Activated T-cell treated with anti-CD3 and anti-CD28 coated beads, Interleukin-2, amount 50 U/mL, for 24 hours (primary cell): ENCODE results near the gene DECR2.
"Not testable (repeated sequence)": the region's sequence is repeated elsewhere in the genome, so short reads cannot be mapped to it uniquely, and the experiment has no call there.

Source experiments
- DNase-seq: peaks from one replicate; pipeline ENCODE4 v3.0.0-alpha.2; 2020
- H3K27ac Mint-ChIP-seq: 2 replicates; pipeline ENCODE4 v1.8.0; 2020; ENCODE audit warnings: mild to moderate bottlenecking, mixed read lengths
- H3K27me3 Mint-ChIP-seq: 2 replicates; pipeline ENCODE4 v1.8.0; 2020; ENCODE audit warnings: mixed read lengths
- H3K36me3 Mint-ChIP-seq: 2 replicates; pipeline ENCODE4 v1.8.0; 2020; ENCODE audit warnings: low read depth, mixed read lengths
- H3K4me1 Mint-ChIP-seq: 2 replicates; pipeline ENCODE4 v1.8.0; 2020; ENCODE audit warnings: low read depth, mixed read lengths
- H3K4me3 Mint-ChIP-seq: 2 replicates; pipeline ENCODE4 v1.8.0; 2020; ENCODE audit warnings: mild to moderate bottlenecking, moderate library complexity, mixed read lengths
- H3K9me3 Mint-ChIP-seq: 2 replicates; pipeline ENCODE4 v1.8.0; 2020; ENCODE audit warnings: mixed read lengths

The DECR2 gene

DNA sequence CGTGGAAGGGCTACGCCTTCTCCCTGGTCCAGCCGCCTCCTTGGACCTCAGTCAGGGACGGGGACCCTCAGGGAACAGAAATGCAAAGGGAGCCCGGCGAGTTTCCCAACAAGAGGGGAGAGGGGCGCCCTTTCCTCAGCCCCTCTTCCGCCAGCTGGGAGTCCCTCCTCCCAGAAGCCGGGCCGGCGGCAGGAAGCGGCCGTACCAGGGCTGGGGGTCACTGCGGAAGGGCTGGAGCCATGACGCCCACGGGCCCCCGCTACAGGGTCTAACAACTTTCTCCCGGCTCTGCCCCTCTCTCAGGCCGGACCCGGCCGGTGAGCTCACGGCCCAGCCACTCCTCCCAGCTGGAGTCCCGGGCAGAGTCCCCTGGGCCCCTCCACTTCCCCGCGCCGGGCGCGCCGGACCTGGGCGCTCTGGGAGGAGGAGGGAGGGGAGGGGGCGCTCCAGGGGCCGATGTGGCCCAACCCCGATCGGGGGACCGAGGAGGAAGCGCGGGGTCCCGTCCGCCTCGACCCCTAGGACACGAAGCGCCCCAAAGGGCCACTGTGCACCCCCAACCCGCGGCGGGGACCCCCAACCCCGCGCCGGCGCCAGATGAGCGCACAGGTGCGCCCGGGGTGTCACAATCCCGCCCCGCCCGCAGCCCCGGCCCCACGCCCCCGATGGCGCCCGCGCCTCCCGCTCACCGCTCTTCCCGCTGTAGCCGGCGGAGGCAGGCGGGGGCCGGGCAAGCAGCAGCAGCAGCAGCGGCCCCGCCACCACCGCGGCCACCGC, 20.5 kb upstream of the DECR2 start:
- no peaks in the 10 kb centered on the region for H3K27me3 Mint-ChIP-seq
- H3K27ac Mint-ChIP-seq = peak overlapping the region; percentile 50
- H3K9me3 Mint-ChIP-seq = no peaks in the 10 kb centered on the region
- DNase-seq = no peak
- peaks cover 2% of the 10 kb centered on the region for H3K36me3 Mint-ChIP-seq
- peaks cover 27% of the 10 kb centered on the region for H3K4me1 Mint-ChIP-seq
- H3K4me3 Mint-ChIP-seq = peak overlapping the region; percentile 78

DNA sequence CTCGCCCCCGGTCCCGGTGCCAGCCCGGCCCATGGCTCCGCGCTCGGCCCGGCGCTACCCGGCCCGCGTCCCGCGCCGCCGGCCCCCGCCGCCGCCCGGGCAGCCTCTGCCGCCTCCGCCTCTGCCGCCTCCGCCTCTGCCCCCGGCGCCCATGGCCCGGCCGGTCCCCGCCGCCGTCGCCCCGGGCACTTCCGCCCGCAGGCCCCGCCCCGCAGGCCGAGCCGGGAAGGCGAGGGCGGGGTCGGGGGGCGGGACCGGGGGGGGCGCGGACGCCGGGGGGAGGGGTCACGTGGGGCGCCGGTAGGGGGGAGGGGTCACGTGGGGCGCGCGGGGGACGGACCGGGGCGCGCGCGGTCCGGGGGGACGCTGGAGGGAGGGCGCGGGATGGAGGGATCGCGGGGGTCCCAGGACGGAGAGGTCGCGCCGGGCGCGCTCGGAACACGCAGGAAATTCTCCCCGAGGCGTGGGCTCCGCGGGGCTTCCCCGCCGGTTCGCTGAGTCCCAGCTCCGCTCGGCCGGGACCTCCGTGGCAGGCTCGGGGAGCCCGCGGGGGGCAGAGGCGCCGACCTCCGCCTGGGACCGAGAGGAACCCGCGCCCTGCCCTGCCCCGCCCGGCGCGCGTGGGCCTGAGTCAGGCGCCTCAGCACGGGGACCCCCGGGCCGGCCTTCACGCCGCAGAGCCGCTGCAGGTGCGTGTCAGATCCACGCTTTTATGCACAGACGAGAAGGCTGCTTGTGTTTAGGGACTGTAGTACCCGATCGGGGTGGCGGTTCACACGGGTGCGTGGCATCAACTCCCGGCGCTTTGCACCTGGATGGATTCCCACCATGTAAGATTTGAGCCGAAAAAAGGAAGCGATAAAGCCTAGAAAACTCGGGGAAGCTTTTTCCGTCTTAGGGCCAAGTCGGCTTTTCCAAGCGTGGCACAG, 19.6 kb upstream of the DECR2 start, which contains the start of gene PGAP6:
Gene PGAP6 (minus strand): TSS at position 190 of the 929 bp plus-strand sequence. CDS start 157 bp downstream, at position 33.
- Mint-ChIP-seq H3K4me1 (peaks cover 27% of the 10 kb centered on the region), H3K9me3 (no peaks in the 10 kb centered on the region), H3K27me3 (no peaks in the 10 kb centered on the region), H3K4me3 (peak within 1 kb of the TSS; percentile 81), H3K36me3 (no peaks in the 10 kb centered on the region), H3K27ac (peak within 1 kb of the TSS; percentile 82)
- peak; percentile 77 for DNase-seq

GRCh38 chr16:383326-384051, 18.2 kb upstream of the DECR2 start:
- Mint-ChIP-seq H3K4me3 (peak overlapping the region; percentile 81), H3K4me1 (peaks cover 26% of the 10 kb centered on the region), H3K9me3 (no peaks in the 10 kb centered on the region), H3K27me3 (no peaks in the 10 kb centered on the region), H3K36me3 (no peaks in the 10 kb centered on the region), H3K27ac (peak overlapping the region; percentile 76)
- peak; percentile 65 for DNase-seq

DNA sequence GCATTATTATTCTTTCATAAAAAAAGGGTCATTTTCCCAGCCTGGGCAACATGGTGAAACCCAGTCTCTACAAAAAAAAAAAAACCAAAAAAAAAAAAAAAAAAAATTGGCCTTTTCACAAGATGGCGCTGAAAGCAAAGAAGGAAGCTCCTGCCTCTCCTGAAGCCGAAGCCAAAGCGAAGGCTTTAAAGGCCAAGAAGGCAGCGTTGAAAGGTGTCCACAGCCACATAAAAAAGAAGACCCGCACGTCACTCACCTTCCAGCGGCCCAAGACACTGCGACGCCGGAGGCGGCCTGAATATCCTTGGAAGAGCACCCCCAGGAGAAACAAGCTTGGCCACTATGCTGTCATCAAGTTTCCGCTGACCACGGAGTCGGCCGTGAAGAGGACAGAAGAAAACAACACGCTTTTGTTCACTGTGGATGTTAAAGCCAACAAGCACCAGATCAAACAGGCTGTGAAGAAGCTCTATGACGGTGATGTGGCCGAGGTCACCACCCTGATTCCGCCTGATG, 15.0 kb upstream of the DECR2 start:
- no peaks in the 10 kb centered on the region for H3K9me3 Mint-ChIP-seq
- no peaks in the 10 kb centered on the region for H3K36me3 Mint-ChIP-seq
- H3K4me1 Mint-ChIP-seq = peaks cover 17% of the 10 kb centered on the region
- H3K27me3 Mint-ChIP-seq = no peaks in the 10 kb centered on the region
- no peak overlapping the region for H3K27ac Mint-ChIP-seq
- no peak for DNase-seq
- H3K4me3 Mint-ChIP-seq = no peak overlapping the region

DNA sequence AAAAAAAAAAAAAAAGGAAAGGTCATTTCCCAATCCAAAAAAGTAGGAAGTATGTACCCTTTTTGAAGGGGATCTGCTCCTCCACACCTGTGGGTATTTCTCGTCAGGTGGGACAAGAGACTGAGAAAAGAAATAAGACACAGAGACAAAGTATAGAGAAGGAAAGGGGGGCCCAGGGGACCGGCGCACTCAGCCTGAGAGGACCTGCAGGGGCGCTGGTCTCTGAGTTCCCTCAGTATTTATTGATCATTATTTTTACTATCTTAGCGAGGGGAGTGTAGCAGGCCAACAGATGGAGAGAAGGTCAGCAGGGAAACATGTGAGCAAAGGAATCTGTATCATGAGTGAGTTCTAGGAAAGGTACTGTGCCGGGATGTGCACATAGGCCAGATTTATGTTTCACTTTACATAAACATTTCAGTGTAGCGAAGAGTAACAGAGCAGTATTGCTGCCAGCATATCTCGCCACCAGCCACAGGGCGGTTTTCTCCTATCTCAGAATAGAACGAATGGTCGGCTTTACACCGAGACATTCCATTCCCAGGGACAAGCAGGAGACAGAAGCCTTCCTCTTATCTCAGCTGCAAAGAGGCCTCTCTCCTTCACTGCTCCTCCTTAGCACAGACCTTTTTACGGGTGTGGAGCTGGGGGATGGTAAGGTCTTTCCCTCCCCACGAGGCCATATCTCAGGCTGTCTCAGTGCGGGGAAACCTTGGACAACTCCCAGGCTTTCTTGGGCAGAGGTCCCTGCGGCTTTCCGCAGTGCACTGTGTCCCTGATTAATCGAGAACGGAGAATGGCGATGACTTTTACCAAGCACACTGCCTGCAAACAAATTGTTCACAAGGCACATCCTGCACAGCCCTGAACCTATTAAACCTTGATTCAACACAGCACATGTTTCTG, 13.7 kb upstream of the DECR2 start:
- not testable (repeated sequence) for H3K9me3 Mint-ChIP-seq, DNase-seq, H3K4me3 Mint-ChIP-seq, H3K36me3 Mint-ChIP-seq, H3K27me3 Mint-ChIP-seq, H3K27ac Mint-ChIP-seq
- peaks cover 24% of the 10 kb centered on the region for H3K4me1 Mint-ChIP-seq

GRCh38 chr16:389352-389751, 12.3 kb upstream of the DECR2 start:
- no peak for DNase-seq
- no peaks in the 10 kb centered on the region for H3K36me3 Mint-ChIP-seq
- no peak overlapping the region for H3K27ac Mint-ChIP-seq
- H3K9me3 Mint-ChIP-seq = no peaks in the 10 kb centered on the region
- H3K4me1 Mint-ChIP-seq = peaks cover 17% of the 10 kb centered on the region
- H3K27me3 Mint-ChIP-seq = no peaks in the 10 kb centered on the region
- no peak overlapping the region for H3K4me3 Mint-ChIP-seq

- Mint-ChIP-seq H3K4me3 (peak overlapping the region; percentile 29), H3K9me3 (no peaks in the 10 kb centered on the region), H3K27ac (peak overlapping the region; percentile 91), H3K27me3 (peaks cover 10% of the 10 kb centered on the region), H3K36me3 (no peaks in the 10 kb centered on the region), H3K4me1 (peaks cover 26% of the 10 kb centered on the region)
- DNase-seq = peak; percentile 89
Observed at GRCh38 chr16:391885-392335, 9.8 kb upstream of the DECR2 start.

DNA sequence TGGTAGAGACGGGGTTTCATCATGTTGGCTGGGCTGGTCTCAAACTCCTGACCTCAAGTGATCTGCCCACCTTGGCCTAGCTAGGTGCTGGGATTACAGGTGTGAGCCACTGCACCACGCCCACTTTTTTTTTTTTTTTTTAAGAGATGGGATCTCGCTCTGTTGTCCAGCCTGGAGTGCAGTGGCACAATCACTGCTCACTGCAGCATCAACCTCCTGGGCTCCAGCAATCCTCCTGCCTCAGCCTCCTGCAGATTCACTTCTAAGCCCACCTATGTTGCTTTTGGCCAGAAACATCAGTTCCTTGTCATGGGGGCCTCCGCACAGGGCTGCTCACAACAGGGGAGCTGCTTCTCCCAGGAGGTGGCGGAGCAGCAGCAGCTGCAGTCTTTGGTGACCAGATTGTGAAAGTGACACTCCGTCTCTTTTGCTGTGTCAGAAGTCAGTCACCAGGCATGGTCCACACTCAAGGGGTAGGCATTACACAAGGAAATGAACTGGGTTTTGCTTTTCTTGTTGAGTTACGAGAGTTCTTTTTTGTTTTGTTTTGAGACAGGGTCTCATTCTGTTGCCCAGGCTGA, 9.1 kb upstream of the DECR2 start:
- Mint-ChIP-seq H3K4me3 (peak overlapping the region; percentile 29), H3K27me3 (peaks cover 10% of the 10 kb centered on the region), H3K36me3 (no peaks in the 10 kb centered on the region), H3K4me1 (peaks cover 26% of the 10 kb centered on the region), H3K9me3 (no peaks in the 10 kb centered on the region), H3K27ac (peak overlapping the region; percentile 91)
- no peak for DNase-seq

GRCh38 chr16:396199-396598, 5.5 kb upstream of the DECR2 start:
- Mint-ChIP-seq H3K4me1 (peaks cover 37% of the 10 kb centered on the region), H3K36me3 (peaks cover 13% of the 10 kb centered on the region), H3K9me3 (no peaks in the 10 kb centered on the region), H3K4me3 (peak overlapping the region; percentile 78), H3K27me3 (peaks cover 10% of the 10 kb centered on the region), H3K27ac (no peak overlapping the region)
- DNase-seq = no peak

DNA sequence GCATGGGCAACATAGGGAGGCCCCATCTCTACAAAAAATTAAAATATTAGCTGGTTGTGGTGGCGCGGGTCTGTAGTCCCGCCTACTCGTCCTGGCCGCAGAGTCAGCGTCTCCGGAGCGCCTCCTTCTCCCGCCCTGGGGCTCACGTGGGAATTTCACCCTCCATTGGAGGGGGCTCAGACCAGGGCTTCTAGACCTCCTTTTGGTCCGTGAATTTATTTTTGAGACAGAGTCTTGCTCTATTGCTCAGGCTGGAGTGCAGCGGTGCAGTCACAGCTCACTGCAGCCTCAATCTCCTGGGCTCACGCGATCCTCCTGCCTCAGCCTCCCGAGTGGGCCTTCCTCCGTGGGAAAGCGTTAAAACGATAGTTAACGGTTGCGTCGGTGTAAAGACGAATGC, 5.1 kb upstream of the DECR2 start:
- no peak for DNase-seq
- Mint-ChIP-seq H3K4me1 (peaks cover 37% of the 10 kb centered on the region), H3K36me3 (peaks cover 13% of the 10 kb centered on the region), H3K27ac (peak overlapping the region; percentile 81), H3K27me3 (peaks cover 10% of the 10 kb centered on the region), H3K9me3 (no peaks in the 10 kb centered on the region), H3K4me3 (peak overlapping the region; percentile 78)

DNA sequence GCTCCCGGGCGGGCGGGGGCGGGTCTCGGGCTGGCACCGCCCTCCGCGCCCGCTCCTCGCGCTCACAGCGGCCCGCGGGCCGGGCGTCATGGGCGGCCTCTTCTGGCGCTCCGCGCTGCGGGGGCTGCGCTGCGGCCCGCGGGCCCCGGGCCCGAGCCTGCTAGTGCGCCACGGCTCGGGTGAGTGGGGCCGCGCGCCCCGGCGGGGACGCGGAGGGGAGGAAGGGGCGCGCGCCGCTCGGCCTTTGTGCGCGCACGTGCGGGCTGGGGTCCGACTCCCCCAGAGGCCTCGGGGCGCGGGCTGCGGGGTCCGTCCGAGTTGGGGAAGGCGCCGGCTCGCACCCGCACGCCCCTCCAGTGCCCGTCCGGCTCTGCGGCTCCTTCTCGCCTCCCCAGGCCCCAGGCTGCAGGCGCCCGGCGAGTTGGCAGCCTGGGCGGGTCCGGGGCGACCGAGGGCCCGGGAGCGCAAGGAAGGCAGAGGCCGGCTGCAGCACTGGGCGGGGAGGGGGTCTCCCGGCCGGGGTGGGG, 4.5 kb upstream of the DECR2 start, which contains the start of gene NME4:
Gene NME4 (plus strand): TSS at position 65 of the 527 bp plus-strand sequence. CDS start 24 bp downstream, at position 89.
- H3K36me3 Mint-ChIP-seq = peaks cover 13% of the 10 kb centered on the region
- peaks cover 10% of the 10 kb centered on the region for H3K27me3 Mint-ChIP-seq
- peak; percentile 62 for DNase-seq
- H3K4me3 Mint-ChIP-seq = peak within 1 kb of the TSS; percentile 78
- H3K9me3 Mint-ChIP-seq = no peaks in the 10 kb centered on the region
- peak within 1 kb of the TSS; percentile 81 for H3K27ac Mint-ChIP-seq
- H3K4me1 Mint-ChIP-seq = peaks cover 31% of the 10 kb centered on the region

DNA sequence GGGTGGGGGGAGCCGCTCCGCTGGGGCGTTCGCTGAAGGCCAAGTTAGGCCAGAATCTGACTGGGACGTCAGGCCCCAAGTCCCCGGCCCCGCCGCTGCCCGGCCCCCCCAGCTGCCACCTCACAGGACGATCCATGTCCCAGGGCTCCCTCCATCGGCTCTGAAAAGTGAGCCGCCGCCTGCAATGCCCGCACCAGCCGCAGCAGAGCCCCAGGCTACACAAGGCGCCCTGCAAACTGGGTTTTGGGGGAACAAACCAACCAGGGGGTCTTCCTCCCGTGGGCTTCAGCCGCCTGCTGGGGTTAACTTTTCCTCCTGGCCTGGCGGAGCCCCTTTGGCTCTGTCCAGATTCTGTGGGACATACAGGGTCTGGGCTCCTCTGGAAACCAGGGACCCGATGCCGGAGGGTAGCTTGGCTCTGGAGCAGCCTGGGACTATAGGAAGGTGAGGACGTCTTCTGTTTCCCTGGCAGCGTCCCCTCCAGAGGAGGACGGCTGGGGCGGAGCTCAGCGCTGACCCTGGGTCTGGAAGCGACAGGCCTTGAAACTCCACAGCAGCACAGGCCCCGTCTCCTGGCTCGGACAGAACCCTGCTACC, 3.9 kb upstream of the DECR2 start:
- Mint-ChIP-seq H3K4me1 (peaks cover 24% of the 10 kb centered on the region), H3K27me3 (peaks cover 10% of the 10 kb centered on the region), H3K4me3 (peak overlapping the region; percentile 62), H3K27ac (peak overlapping the region; percentile 72), H3K9me3 (no peaks in the 10 kb centered on the region), H3K36me3 (peaks cover 13% of the 10 kb centered on the region)
- no peak for DNase-seq
